K562 (cell line): ENCODE results near the gene CRKL. TPM values are rescaled to one million over a fixed set of nuclear protein-coding genes. Genes with fewer than 3 reads are reported as not detected.

Source experiments
- ARNT ChIP-seq, 2 experiments: fragments of 450-650 bp; IDR thresholded peaks; 2 replicates each; pipeline ENCODE4 v1.6.1; 2016; ENCODE audit warnings: mild to moderate bottlenecking in 1 of 2
- BCOR ChIP-seq: fragments of 450-650 bp; IDR thresholded peaks from 2 replicates; pipeline ENCODE4 v1.6.1; 2016
- BHLHE40 ChIP-seq: IDR thresholded peaks from 2 replicates; pipeline ENCODE4 v1.6.1; 2011; ENCODE audit warnings: low read length, improper control_type of control experiment
- BRCA1 ChIP-seq, 2 experiments: fragments of 450-650 bp in 1 of 2; sonication (generic) in 1 of 2; formaldehyde crosslinking in 1 of 2; IDR thresholded peaks; 2 replicates each; pipeline versions ENCODE4 v1.5.0 to v1.6.1; 2017 to 2020; ENCODE audit warnings: mild to moderate bottlenecking in 1 of 2, missing genetic modification reagents in 1 of 2
- CBFB ChIP-seq: sonication (generic); formaldehyde crosslinking; IDR thresholded peaks from 2 replicates; pipeline ENCODE4 v1.4.0; 2020; ENCODE audit warnings: mild to moderate bottlenecking, missing genetic modification reagents
- DACH1 ChIP-seq: fragments of 450-650 bp; IDR thresholded peaks from 2 replicates; pipeline ENCODE4 v1.6.1; 2018; ENCODE audit not compliant: partially characterized antibody
- FOXM1 ChIP-seq, 2 experiments: fragments of 450-650 bp in 1 of 2; sonication (generic) in 1 of 2; formaldehyde crosslinking in 1 of 2; IDR thresholded peaks; 2 replicates each; pipeline versions ENCODE4 v1.6.1 to v1.9.0; 2017 to 2022; ENCODE audit warnings: low read depth in 2 of 2, mild to moderate bottlenecking in 2 of 2, missing genetic modification reagents in 1 of 2, moderate library complexity in 1 of 2
- RBM25 ChIP-seq: fragments of 200-400 bp; formaldehyde crosslinking; IDR thresholded peaks from 2 replicates; pipeline ENCODE4 v1.6.1; 2018; ENCODE audit warnings: low read length, low read depth, moderate library complexity; ENCODE audit not compliant: severe bottlenecking
- TRIM24 ChIP-seq, 2 experiments: fragments of 450-650 bp; IDR thresholded peaks; 2 replicates each; pipeline ENCODE4 v1.6.1; 2016
- ZBTB7A ChIP-seq: IDR thresholded peaks from 2 replicates; pipeline ENCODE4 v1.6.1; 2011; ENCODE audit warnings: low read depth, mild to moderate bottlenecking, low read length, moderate library complexity, borderline replicate concordance; ENCODE audit not compliant: control insufficient read depth
- ZC3H4 ChIP-seq: sonication (generic); formaldehyde crosslinking; IDR thresholded peaks from 2 replicates; pipeline ENCODE4 v1.9.0; 2021; ENCODE audit warnings: missing genetic modification reagents, borderline replicate concordance
- ZNF175 ChIP-seq: fragments of 200-800 bp; sonication (Bioruptor generic); IDR thresholded peaks from 2 replicates; pipeline ENCODE4 v1.6.1; 2016; ENCODE audit warnings: low read depth, mild to moderate bottlenecking, missing genetic modification characterization, missing compliant biosample characterization
- ZNF444 ChIP-seq: fragments of 250-450 bp; sonication (Bioruptor Pico); IDR thresholded peaks from 2 replicates; pipeline ENCODE4 v1.4.0; 2020; ENCODE audit warnings: mild to moderate bottlenecking, moderate library complexity
- polyA plus RNA-seq, 8 experiments: library from polyadenylated mRNA; depleted of rRNA in 4 of 8; stranded (reverse) in 5 of 8; unstranded in 3 of 8; fragments of >200 nt; fragmentation: Nextera tagmentation in 2 of 8; fragmentation: Illumina TruSeq in 1 of 8; extraction: Ambion mirVana in 2 of 8; extraction: Trizol in 1 of 8; gene quantifications; 2 replicates each; pipeline versions ENCODE4 v1.2.1 to v1.2.3, GENCODE V29; 2011 to 2014; ENCODE audit warnings: inconsistent platforms in 1 of 8, missing spikeins in 1 of 8
- total RNA-seq, 7 experiments: library from RNA; depleted of rRNA in 6 of 7; stranded (reverse); fragments of >200 nt in 6 of 7; fragmentation: Illumina TruSeq in 2 of 7; extraction: Trizol in 2 of 7; gene quantifications; 2 replicates each; pipeline versions ENCODE4 v1.2.1 to v1.2.3, GENCODE V29; 2011 to 2021; ENCODE audit warnings: low replicate concordance in 1 of 7
- TF ChIP-seq, protein P1 (sequence below): IDR thresholded peaks from 2 replicates; pipeline ENCODE4 v1.6.1; 2016; ENCODE audit warnings: missing genetic modification characterization, missing compliant biosample characterization
- TF ChIP-seq, protein P2 (sequence below): fragments of 250-450 bp; sonication (Bioruptor Pico); IDR thresholded peaks from 2 replicates; pipeline ENCODE4 v1.8.0; 2022; ENCODE audit warnings: inconsistent platforms

CRKL gene
- total and polyA plus RNA-seq, 9 of the 15 experiments (the other 6 are each of a cell fraction or from before 2014, with no cell fraction given): 100 to 263 (median 124) TPM

DNA sequence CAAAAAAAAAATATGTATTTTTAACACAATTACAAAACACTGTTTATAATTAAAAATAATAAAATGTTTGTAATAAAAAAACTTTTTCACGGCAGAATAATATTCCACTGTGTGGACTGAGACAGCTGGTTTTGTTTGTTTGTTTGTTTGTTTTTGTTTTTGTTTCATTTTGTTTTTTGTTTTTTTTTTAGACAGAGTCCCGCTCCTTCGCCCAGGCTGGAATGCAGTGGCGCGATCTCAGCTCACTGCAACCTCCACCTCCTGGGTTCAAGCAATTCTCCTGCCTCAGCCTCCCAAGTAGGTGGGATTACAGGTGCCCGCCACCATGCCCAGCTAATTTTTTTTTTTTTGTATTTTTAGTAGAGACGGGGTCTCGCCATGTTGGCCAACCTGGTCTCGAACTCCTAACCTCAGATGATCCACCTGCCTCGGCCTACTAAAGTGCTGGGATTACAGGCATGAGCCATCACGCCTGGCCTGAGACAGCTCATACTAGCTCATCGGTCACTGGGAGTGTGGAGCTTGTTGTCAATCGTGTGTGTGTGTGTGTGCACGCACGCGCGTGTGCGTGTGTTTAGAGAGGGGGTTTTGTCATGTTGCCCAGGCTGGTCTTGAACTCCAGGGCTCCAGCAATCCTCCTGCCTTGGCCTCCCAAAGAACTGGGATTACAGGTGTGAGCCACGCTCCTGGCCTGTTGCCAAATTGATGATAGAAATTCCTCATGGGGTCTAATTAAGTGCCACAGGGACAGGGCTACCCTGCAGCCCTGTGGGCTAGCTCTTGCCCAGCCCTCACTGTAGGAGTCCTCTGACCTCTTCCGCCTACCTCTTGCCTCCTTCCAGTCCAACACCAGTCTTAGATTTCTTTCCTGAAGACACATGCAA lies 42.6 kb downstream of the CRKL start (continued):
- TF ChIP-seq, protein P1, sequence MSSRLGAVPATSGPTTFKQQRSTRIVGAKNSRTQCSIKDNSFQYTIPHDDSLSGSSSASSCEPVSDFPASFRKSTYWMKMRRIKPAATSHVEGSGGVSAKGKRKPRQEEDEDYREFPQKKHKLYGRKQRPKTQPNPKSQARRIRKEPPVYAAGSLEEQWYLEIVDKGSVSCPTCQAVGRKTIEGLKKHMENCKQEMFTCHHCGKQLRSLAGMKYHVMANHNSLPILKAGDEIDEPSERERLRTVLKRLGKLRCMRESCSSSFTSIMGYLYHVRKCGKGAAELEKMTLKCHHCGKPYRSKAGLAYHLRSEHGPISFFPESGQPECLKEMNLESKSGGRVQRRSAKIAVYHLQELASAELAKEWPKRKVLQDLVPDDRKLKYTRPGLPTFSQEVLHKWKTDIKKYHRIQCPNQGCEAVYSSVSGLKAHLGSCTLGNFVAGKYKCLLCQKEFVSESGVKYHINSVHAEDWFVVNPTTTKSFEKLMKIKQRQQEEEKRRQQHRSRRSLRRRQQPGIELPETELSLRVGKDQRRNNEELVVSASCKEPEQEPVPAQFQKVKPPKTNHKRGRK (tag): 0 out of 2 replicates have a peak, but pooled peaks have one; percentile 20
- TF ChIP-seq CBFB (CRISPR knock-in tag) (0 out of 2 replicates have a peak, but pooled peaks have one; percentile 44), TRIM24 (IDR thresholded peaks at IDR 0.05) (peak in 1 of 2 experiments; percentile 41; a peak in 1 of 4 replicates), ZNF444 (CRISPR knock-in tag) (no peak), ARNT (IDR thresholded peaks at IDR 0.05) (peak in 1 of 2 experiments; percentile 43; a peak in 1 of 4 replicates), BCOR (peak; percentile 75), RBM25 (peak; percentile 92), BHLHE40 (no peak), ZC3H4 (peak; percentile 88), DACH1 (peak; percentile 33), ZBTB7A (0 out of 2 replicates have a peak, but pooled peaks have one; percentile 4), ZNF175 (CRISPR knock-in tag) (no peak), FOXM1 (IDR thresholded peaks at IDR 0.05; ENCODE audit: low read depth) (0 out of 2 replicates have a peak, but pooled peaks have one; percentile 12), FOXM1 (CRISPR knock-in tag; IDR thresholded peaks at IDR 0.05; ENCODE audit: low read depth) (no peak), BRCA1 (IDR thresholded peaks at IDR 0.05) (no peak), BRCA1 (CRISPR knock-in tag; IDR thresholded peaks at IDR 0.05) (peak; percentile 63; the same call in 1 of the 2 replicates)
- TF ChIP-seq, protein P2, sequence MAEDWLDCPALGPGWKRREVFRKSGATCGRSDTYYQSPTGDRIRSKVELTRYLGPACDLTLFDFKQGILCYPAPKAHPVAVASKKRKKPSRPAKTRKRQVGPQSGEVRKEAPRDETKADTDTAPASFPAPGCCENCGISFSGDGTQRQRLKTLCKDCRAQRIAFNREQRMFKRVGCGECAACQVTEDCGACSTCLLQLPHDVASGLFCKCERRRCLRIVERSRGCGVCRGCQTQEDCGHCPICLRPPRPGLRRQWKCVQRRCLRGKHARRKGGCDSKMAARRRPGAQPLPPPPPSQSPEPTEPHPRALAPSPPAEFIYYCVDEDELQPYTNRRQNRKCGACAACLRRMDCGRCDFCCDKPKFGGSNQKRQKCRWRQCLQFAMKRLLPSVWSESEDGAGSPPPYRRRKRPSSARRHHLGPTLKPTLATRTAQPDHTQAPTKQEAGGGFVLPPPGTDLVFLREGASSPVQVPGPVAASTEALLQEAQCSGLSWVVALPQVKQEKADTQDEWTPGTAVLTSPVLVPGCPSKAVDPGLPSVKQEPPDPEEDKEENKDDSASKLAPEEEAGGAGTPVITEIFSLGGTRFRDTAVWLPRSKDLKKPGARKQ: no peak
